ENCODE data around the gene ZNF146. TPM values are rescaled to one million over a fixed set of nuclear protein-coding genes. Genes with fewer than 3 reads are reported as not detected.
"Not testable (repeated sequence)": the region's sequence is repeated elsewhere in the genome, so short reads cannot be mapped to it uniquely, and the experiment has no call there.

The ZNF146 gene
- total and polyA plus RNA-seq, 7 donors = 28.0 to 71.7 (median 52.1) TPM

DNA sequence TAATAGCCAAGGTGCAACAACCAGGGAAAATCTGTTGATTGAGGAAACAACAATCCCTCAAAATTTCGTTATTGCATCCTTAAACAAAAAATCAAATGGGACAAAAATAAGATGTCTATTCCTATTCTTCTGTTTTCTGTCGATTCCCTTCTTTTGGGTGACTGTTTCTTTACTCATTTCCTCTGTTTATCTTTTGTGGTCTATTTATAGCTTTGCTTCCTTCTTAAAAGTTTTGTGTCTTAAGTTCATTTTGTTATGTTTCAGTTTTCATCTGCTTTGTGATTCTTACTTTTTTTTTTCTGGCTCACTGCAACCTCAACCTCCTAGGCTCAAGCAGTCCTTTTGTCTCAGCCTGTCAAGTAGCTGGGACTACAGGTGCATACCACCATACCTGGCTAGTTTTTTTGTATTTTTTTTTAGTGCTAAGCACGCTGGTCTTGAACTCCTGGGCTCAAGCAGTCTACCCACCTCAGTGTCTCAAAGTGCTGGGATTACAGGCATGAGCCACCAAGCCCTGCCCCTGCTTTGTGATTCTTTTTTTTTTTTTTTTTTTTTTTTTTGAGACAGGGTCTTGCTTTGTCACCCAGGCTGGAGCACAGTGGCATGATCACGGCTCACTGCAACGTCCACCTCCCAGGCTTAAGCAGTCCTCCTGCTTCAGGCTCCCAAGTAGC, 10.4 kb downstream of the ZNF146 start:
- DNase-seq = no peak
- peaks cover 12 to 74% (median 29%) of the 10 kb centered on the region in 4 donors for H3K36me3 ChIP-seq
- H3K27ac ChIP-seq = peak overlapping the region in 2 of 4 donors; percentile 15 to 24
- 64 to 85% methylated on average over 5 of the region's 5 CpGs for WGBS, 2 donors
- no peaks in the 10 kb centered on the region for H3K9me3 ChIP-seq
- no peak overlapping the region for H3K4me3 ChIP-seq
- intact Hi-C loops (cut with DNase I) = no loop called here
- no peak for TF ChIP-seq POLR2A (IDR thresholded peaks at IDR 0.05)
- TF ChIP-seq POLR2AphosphoS5 (IDR thresholded peaks at IDR 0.05) = no peak
- no peak for TF ChIP-seq EP300 (IDR thresholded peaks at IDR 0.05)
- no peak for TF ChIP-seq CTCF (IDR thresholded peaks at IDR 0.05)
- H3K4me1 ChIP-seq = peaks cover 0 to 32% (median 23%) of the 10 kb centered on the region in 4 donors
- H3K27me3 ChIP-seq = no peaks in the 10 kb centered on the region

DNA sequence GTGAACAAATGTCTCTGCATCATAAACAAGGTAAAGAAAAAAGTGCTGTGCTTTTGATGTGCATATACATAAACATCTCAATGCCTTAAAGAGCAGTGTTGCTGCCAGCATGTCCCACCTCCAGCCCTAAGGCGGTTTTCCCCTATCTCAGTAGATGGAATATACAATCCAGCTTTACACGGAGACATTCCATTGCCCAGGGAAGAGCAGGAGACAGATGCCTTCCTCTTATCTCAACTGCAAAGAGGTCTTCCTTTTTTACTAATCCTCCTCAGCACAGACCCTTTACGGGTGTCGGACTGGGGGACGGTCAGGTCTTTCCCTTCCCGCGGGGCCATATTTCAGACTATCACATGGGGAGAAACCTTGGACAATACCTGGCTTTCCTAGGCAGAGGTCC, 18.7 kb downstream of the ZNF146 start:
- H3K27me3 ChIP-seq; H3K27ac ChIP-seq; H3K4me1 ChIP-seq; DNase-seq; intact Hi-C loops (cut with DNase I); H3K4me3 ChIP-seq: not testable (repeated sequence)
- 77 to 92% methylated on average over 7 of the region's 7 CpGs for WGBS, 2 donors
- peaks cover 37 to 97% (median 81%) of the 10 kb centered on the region in 4 donors for H3K36me3 ChIP-seq
- peaks cover 0 to 37% (median 2%) of the 10 kb centered on the region in 4 donors for H3K9me3 ChIP-seq

DNA sequence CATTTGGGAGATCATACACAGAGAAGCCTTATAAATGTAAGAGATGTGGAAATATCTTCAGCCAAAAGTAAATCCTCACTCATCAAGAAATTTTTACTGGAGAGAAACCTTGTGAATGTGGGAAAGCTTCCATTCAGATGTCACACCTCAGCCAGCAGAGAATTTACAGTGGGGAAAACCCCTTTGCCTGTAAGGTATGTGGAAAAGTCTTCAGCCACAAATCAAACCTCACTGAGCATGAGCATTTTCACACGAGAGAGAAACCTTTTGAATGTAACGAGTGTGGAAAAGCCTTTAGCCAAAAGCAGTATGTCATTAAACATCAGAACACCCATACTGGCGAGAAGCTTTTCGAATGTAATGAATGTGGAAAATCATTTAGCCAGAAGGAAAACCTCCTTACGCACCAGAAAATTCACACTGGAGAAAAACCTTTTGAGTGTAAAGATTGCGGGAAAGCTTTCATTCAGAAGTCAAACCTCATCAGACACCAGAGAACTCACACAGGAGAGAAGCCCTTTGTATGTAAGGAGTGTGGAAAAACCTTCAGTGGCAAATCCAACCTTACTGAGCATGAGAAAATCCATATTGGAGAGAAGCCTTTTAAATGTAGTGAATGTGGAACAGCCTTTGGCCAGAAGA, 21.5 kb downstream of the ZNF146 start:
- peaks cover 26 to 86% (median 53%) of the 10 kb centered on the region in 4 donors for H3K36me3 ChIP-seq
- no peaks in the 10 kb centered on the region for H3K4me1 ChIP-seq
- no peaks in the 10 kb centered on the region for H3K27me3 ChIP-seq
- H3K27ac ChIP-seq = no peak overlapping the region
- intact Hi-C loops (cut with DNase I) = no loop called here
- WGBS, 2 donors = 97 to 99% methylated on average over 6 of the region's 6 CpGs
- H3K9me3 ChIP-seq = peaks cover 0 to 45% (median 2%) of the 10 kb centered on the region in 4 donors
- TF ChIP-seq POLR2AphosphoS5 (IDR thresholded peaks at IDR 0.05) (no peak), CTCF (IDR thresholded peaks at IDR 0.05) (no peak), POLR2A (IDR thresholded peaks at IDR 0.05) (no peak), EP300 (IDR thresholded peaks at IDR 0.05) (no peak)
- no peak for DNase-seq
- H3K4me3 ChIP-seq = no peak overlapping the region

DNA sequence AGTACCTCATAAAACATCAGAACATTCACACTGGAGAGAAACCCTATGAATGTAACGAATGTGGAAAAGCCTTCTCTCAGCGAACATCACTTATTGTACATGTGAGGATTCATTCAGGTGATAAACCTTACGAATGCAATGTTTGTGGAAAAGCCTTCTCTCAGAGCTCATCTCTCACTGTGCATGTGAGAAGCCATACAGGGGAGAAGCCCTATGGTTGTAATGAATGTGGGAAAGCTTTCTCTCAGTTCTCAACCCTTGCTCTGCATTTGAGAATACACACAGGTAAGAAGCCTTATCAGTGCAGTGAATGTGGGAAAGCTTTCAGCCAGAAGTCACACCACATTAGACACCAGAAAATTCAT, 22.0 kb downstream of the ZNF146 start:
- WGBS, 2 donors = 97 to 98% methylated on average over 3 of the region's 3 CpGs
- TF ChIP-seq POLR2A (IDR thresholded peaks at IDR 0.05) (no peak), CTCF (IDR thresholded peaks at IDR 0.05) (no peak), EP300 (IDR thresholded peaks at IDR 0.05) (no peak), POLR2AphosphoS5 (IDR thresholded peaks at IDR 0.05) (no peak)
- intact Hi-C loops (cut with DNase I) = no loop called here
- H3K27ac ChIP-seq = no peak overlapping the region
- no peak for DNase-seq
- H3K36me3 ChIP-seq = peaks cover 26 to 81% (median 50%) of the 10 kb centered on the region in 4 donors
- H3K4me1 ChIP-seq = no peaks in the 10 kb centered on the region
- H3K9me3 ChIP-seq = peaks cover 0 to 45% (median 2%) of the 10 kb centered on the region in 4 donors
- no peak overlapping the region for H3K4me3 ChIP-seq
- no peaks in the 10 kb centered on the region for H3K27me3 ChIP-seq

GRCh38 chr19:36244066-36244465, 29.2 kb downstream of the ZNF146 start:
- H3K27ac ChIP-seq = no peak overlapping the region
- H3K4me1 ChIP-seq = peaks cover 0 to 17% (median 13%) of the 10 kb centered on the region in 4 donors
- intact Hi-C loops (cut with DNase I) = no loop called here
- no peak overlapping the region for H3K4me3 ChIP-seq
- WGBS, 2 donors = 74 to 93% methylated on average over 11 of the region's 11 CpGs
- peaks cover 0 to 13% (median 0%) of the 10 kb centered on the region in 4 donors for H3K36me3 ChIP-seq
- H3K9me3 ChIP-seq = peaks cover 0 to 17% (median 0%) of the 10 kb centered on the region in 4 donors
- DNase-seq = no peak
- TF ChIP-seq CTCF (IDR thresholded peaks at IDR 0.05) = no peak
- no peak for TF ChIP-seq POLR2A (IDR thresholded peaks at IDR 0.05)
- no peak for TF ChIP-seq POLR2AphosphoS5 (IDR thresholded peaks at IDR 0.05)
- no peak for TF ChIP-seq EP300 (IDR thresholded peaks at IDR 0.05)
- H3K27me3 ChIP-seq = peaks cover 0 to 28% (median 0%) of the 10 kb centered on the region in 3 donors
